ENCODE measurements around the gene HOXA9. TPM values are rescaled to one million over a fixed set of nuclear protein-coding genes. Genes with fewer than 3 reads are reported as not detected.
A peak's percentile ranks its signal among the peaks of the same experiment; 100 is the strongest.

Gene HOXA9
- total RNA-seq, 2 experiments from 2014 or later, result 0.19 TPM; not detected in 1

DNA sequence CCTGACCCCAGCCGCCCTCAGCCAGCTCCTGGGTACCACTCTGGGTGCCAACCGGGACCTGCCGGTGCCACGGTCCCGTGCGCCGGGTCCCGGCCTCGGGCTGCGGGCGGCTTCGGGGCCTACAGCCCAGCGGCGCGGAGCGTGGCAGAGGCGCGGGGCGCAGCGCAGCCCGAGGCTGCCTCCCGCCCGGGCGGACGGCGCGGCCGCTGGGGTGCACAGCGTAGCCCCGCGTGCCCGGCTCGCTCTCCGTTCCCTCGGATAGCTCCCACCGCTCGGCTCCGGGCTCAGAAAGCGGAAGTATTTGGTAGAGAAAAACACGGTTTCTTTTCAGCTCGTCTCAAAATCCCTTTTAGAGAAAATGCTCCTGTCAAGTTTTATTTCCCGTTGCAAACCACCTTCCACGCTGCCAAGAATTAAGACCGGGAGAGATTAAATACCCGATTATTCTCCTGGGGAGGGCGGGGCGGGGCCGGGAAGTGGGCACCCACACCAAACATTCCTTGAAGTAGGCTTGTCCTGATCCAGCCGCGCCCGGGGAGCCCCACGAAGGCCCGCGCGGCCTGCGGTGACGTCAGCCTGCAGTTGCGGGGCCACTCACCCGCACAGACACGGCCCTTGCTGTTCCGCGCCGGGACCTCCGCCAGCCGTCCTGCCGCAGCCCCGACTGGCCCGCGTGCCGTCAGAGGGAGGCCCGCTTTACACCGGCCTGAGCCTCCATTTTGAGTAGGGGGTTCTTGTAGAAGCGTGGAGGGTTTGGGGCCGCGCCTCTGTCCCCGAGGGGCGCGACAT lies 27.4 kb upstream of the HOXA9 start:
- Mint-ChIP-seq H3K27ac (no peak overlapping the region), H3K4me3 (peak overlapping the region; percentile 49), H3K36me3 (no peaks in the 10 kb centered on the region), H3K9me3 (no peaks in the 10 kb centered on the region), H3K4me1 (ENCODE audit: low read depth) (peaks cover 31% of the 10 kb centered on the region), H3K27me3 (peaks cover 77% of the 10 kb centered on the region)
- intact Hi-C loops (cut with micrococcal nuclease), result no loop called here
- POLR2A ChIA-PET, result no interaction called here
- CTCF ChIA-PET, result interaction anchor here (0.7 to 4.1 kb wide), 6 partner anchors 8 to 728 kb away, joined by 3 to 45 read pairs (median 4); partner anchors contain the start of gene HOXA11
- DNase-seq, result peak; percentile 12

DNA sequence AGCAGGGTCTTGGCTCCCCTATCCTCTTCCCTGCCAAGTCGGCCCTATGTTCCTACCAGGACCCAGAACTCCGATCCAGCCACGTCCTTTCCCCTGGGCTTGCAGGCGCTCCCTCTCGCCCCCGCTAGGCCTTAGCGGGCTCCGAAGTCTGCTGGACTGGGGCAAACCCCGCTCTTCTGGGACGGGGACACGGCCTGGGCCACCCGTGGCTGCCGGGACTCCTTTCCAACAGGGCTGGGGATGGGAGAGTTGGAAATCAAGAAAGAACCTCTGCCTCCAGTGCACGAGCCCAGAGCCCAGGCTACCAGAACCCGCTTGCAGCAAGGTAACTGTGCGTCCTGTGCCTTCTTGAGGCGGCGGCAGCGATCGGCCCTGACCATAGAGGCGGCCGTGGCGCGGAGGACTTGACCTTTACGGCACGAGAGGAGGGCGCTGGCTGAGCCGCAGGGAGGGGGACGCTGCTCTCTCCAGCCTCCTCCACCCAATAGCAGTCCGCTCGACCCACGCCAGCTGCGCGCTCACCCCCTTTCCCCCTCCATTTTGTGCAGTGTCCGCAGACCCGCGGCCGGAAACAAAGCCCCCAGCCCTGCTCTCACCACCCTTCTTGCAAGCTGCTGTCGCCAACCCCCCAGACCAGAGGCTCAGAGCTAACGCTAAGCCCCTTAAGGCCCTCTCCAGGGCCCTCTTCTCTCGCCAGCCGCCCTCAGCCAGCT lies 26.7 kb upstream of the HOXA9 start:
- H3K27ac Mint-ChIP-seq, result no peak overlapping the region
- H3K4me3 Mint-ChIP-seq, result peak overlapping the region; percentile 32
- H3K4me1 Mint-ChIP-seq (ENCODE audit: low read depth), result peaks cover 36% of the 10 kb centered on the region
- peaks cover 78% of the 10 kb centered on the region for H3K27me3 Mint-ChIP-seq
- no peak for DNase-seq
- H3K9me3 Mint-ChIP-seq, result no peaks in the 10 kb centered on the region
- no peaks in the 10 kb centered on the region for H3K36me3 Mint-ChIP-seq
- intact Hi-C loops (cut with micrococcal nuclease), result no loop called here
- ChIA-PET POLR2A (no interaction called here), CTCF (interaction anchor here (0.7 to 3.5 kb wide), 6 partner anchors 12 to 729 kb away, joined by 3 to 15 read pairs (median 4); no protein-coding TSS in a partner anchor)

GRCh38 chr7:27191161-27191731 lies 25.9 kb upstream of the HOXA9 start:
- Mint-ChIP-seq H3K27me3 (peaks cover 79% of the 10 kb centered on the region), H3K4me3 (no peak overlapping the region), H3K9me3 (no peaks in the 10 kb centered on the region), H3K4me1 (ENCODE audit: low read depth) (peaks cover 38% of the 10 kb centered on the region), H3K27ac (no peak overlapping the region), H3K36me3 (no peaks in the 10 kb centered on the region)
- POLR2A ChIA-PET, result no interaction called here
- CTCF ChIA-PET, result interaction anchor here (1.0 to 3.5 kb wide), 3 partner anchors 8 to 40 kb away, joined by 3 to 15 read pairs (median 7); no protein-coding TSS in a partner anchor
- DNase-seq, result peak; percentile 6
- intact Hi-C loops (cut with micrococcal nuclease), result no loop called here

- DNase-seq, result peak; percentile 1
- peaks cover 49% of the 10 kb centered on the region for H3K4me1 Mint-ChIP-seq (ENCODE audit: low read depth)
- intact Hi-C loops (cut with micrococcal nuclease), result loop anchor here (1.0 to 5.0 kb wide), 3 partner anchors 10 to 1328 kb away; partner anchors contain the start of genes HOXA13 and HOXA3
Measured at GRCh38 chr7:27189997-27190748, 24.8 kb upstream of the HOXA9 start.

DNA sequence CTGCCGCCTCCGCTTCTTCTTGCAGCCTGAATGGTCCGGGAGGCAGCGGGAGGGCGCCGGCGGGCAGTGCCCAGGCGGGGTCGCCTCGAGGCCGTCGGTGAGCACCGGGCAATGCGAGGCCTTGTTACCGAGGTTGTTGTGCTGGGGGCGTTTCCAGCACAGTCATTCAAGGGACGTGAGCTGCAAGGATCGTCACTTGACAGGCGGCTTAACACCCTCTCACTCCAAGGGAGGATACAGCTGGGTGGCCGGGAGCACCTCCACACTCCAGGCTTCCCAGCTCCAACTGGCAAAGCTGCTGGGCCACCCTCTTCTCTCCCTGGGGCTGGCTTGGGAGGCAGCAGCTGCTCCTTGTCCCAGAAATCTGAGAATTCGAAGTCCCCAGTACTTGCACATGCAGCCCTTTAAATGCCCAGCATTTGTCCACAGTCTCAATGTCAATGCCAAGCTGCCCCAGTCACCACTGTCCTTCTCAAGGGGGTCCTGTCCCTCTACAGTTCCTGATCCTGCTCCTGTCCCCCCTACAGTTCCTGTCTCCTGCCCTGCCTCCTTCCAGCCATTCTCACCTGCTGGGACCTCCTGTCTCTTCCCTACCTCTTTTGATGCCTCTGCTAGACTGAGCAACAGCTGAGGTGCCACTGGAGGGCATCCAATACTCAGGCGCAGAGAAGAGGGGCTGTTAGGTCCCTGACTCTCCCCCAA lies 24.1 kb upstream of the HOXA9 start:
- DNase-seq, result peak; percentile 9
- ChIA-PET CTCF (interaction anchor here (2.5 kb wide), 1 partner anchor 39 kb away, joined by 7 read pairs; no protein-coding TSS in a partner anchor), POLR2A (no interaction called here)
- Mint-ChIP-seq H3K27me3 (peaks cover 84% of the 10 kb centered on the region), H3K9me3 (no peaks in the 10 kb centered on the region), H3K4me1 (ENCODE audit: low read depth) (peaks cover 55% of the 10 kb centered on the region), H3K4me3 (no peak overlapping the region), H3K27ac (no peak overlapping the region), H3K36me3 (peaks cover 4% of the 10 kb centered on the region)
- intact Hi-C loops (cut with micrococcal nuclease), result loop anchor here (1.0 to 5.0 kb wide), 3 partner anchors 11 to 1327 kb away; partner anchors contain the start of genes HOXA13 and HOXA3

More at GRCh38 chr7:27189997-27190748, 24.8 kb upstream of the HOXA9 start:
- no peaks in the 10 kb centered on the region for H3K9me3 Mint-ChIP-seq
- H3K27me3 Mint-ChIP-seq, result peaks cover 84% of the 10 kb centered on the region
- ChIA-PET CTCF (interaction anchor here (0.6 to 3.5 kb wide), 4 partner anchors 9 to 39 kb away, joined by 3 to 15 read pairs (median 5); no protein-coding TSS in a partner anchor), POLR2A (no interaction called here)
- H3K4me3 Mint-ChIP-seq, result no peak overlapping the region
- no peaks in the 10 kb centered on the region for H3K36me3 Mint-ChIP-seq
- H3K27ac Mint-ChIP-seq, result no peak overlapping the region

GRCh38 chr7:27188386-27189294 lies 23.3 kb upstream of the HOXA9 start:
- intact Hi-C loops (cut with micrococcal nuclease), result loop anchor here (1.0 to 5.0 kb wide), 3 partner anchors 12 to 1326 kb away; partner anchors contain the start of genes HOXA13 and HOXA3
- Mint-ChIP-seq H3K27me3 (peaks cover 83% of the 10 kb centered on the region), H3K4me1 (ENCODE audit: low read depth) (peaks cover 55% of the 10 kb centered on the region), H3K27ac (no peak overlapping the region), H3K4me3 (peak overlapping the region; percentile 55), H3K36me3 (peaks cover 4% of the 10 kb centered on the region), H3K9me3 (no peaks in the 10 kb centered on the region)
- CTCF ChIA-PET, result no interaction called here
- POLR2A ChIA-PET, result no interaction called here
- peak; percentile 48 for DNase-seq

GRCh38 chr7:27187475-27188385 lies 22.4 kb upstream of the HOXA9 start:
- peaks cover 51% of the 10 kb centered on the region for H3K4me1 Mint-ChIP-seq (ENCODE audit: low read depth)
- intact Hi-C loops (cut with micrococcal nuclease), result loop anchor here (5.0 kb wide), 2 partner anchors 35 to 1325 kb away; partner anchors contain the start of gene HOXA3
- no peaks in the 10 kb centered on the region for H3K9me3 Mint-ChIP-seq
- DNase-seq, result peak; percentile 10
- H3K36me3 Mint-ChIP-seq, result peaks cover 4% of the 10 kb centered on the region
- ChIA-PET CTCF (interaction anchor here (0.9 to 6.5 kb wide), 6 partner anchors 7 to 55 kb away, joined by 3 to 45 read pairs (median 5); partner anchors contain the start of genes EVX1 and HOXA13), POLR2A (no interaction called here)
- H3K4me3 Mint-ChIP-seq, result peak overlapping the region; percentile 55
- no peak overlapping the region for H3K27ac Mint-ChIP-seq
- peaks cover 83% of the 10 kb centered on the region for H3K27me3 Mint-ChIP-seq

DNA sequence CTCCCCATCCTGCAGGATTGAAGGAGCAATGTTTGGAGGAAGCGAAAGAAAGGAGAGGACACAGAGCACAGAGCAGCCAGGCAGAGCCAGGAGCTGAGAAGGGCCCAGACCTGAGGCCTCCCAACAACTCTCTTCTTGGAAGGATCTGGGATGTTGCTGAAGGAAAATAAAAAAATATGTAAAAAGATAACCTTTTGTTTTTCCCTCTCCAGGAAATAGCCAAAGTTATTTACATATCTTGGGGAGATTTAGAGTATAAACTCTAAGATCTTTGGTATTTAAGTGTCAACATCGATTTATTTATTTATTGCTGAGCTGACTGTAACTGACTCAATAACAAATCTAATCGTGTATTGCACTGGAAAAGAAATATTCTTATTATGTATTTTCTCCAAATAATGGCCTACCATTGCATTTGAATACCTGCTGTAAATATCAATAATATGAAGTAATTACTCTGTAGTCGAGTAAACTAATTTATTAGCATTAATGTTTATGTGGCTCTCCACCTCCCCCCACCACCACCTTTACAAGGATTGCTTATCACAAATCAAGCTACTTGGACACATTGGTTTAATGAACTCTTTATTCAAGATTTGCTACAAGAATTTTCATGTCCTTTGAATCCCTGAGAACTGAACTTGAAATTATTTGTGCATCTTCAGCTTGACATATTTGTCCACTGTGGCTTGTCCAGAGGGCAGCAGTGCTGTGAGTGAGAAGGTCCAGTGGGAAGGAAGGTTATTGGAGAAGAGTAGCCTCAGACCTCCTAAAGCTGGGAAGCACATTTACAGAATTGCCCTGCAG lies 21.5 kb upstream of the HOXA9 start:
- peaks cover 46% of the 10 kb centered on the region for H3K4me1 Mint-ChIP-seq (ENCODE audit: low read depth)
- intact Hi-C loops (cut with micrococcal nuclease), result loop anchor here (5.0 kb wide), 2 partner anchors 35 to 1325 kb away; partner anchors contain the start of gene HOXA3
- CTCF ChIA-PET, result interaction anchor here (0.8 to 6.5 kb wide), 8 partner anchors 8 to 56 kb away, joined by 3 to 45 read pairs (median 4); partner anchors contain the start of genes EVX1 and HOXA13
- peaks cover 80% of the 10 kb centered on the region for H3K27me3 Mint-ChIP-seq
- peaks cover 4% of the 10 kb centered on the region for H3K36me3 Mint-ChIP-seq
- no peaks in the 10 kb centered on the region for H3K9me3 Mint-ChIP-seq
- POLR2A ChIA-PET, result no interaction called here
- peak; percentile 3 for DNase-seq
- no peak overlapping the region for H3K27ac Mint-ChIP-seq
- H3K4me3 Mint-ChIP-seq, result no peak overlapping the region
